NCI-H2227 treated with DMSO at 0.1 percent for 48 hours (cell line): Measurements from ENCODE around the gene NAPEPLD.
"Not testable (repeated sequence)": the region's sequence is repeated elsewhere in the genome, so short reads cannot be mapped to it uniquely, and the experiment has no call there.

Experiments
- DNase-seq: peaks from one replicate; lab custom pipeline; 2025; lab: John Stamatoyannopoulos, UW

The NAPEPLD gene

GRCh38 chr7:103148994-103149807 lies at the start of gene NAPEPLD:
TSS of gene NAPEPLD (minus strand) at chr7:103149099. CDS start at chr7:103128776, 20,323 bp downstream.
- peak; percentile 93 for DNase-seq

- not testable (repeated sequence) for DNase-seq
These were observed 49.2 kb upstream of the NAPEPLD start for GRCh38 chr7:103198079-103198478.

- DNase-seq: not testable (repeated sequence)
These were observed 46.5 kb upstream of the NAPEPLD start for GRCh38 chr7:103195364-103195763.

GRCh38 chr7:103172415-103173146 lies 23.7 kb upstream of the NAPEPLD start:
- not testable (repeated sequence) for DNase-seq

- DNase-seq: not testable (repeated sequence)
These were observed 23.0 kb upstream of the NAPEPLD start for GRCh38 chr7:103171695-103172414.

GRCh38 chr7:103166921-103167544 lies 18.1 kb upstream of the NAPEPLD start:
- not testable (repeated sequence) for DNase-seq

GRCh38 chr7:103163087-103163825 lies 14.4 kb upstream of the NAPEPLD start:
- DNase-seq: not testable (repeated sequence)

GRCh38 chr7:103162641-103163040 lies 13.7 kb upstream of the NAPEPLD start:
- DNase-seq: not testable (repeated sequence)

- DNase-seq: not testable (repeated sequence)
These were observed 13.2 kb upstream of the NAPEPLD start for GRCh38 chr7:103161998-103162616.

- DNase-seq: not testable (repeated sequence)
These were observed 10.2 kb upstream of the NAPEPLD start for GRCh38 chr7:103159072-103159471.

- not testable (repeated sequence) for DNase-seq
These were observed 6.6 kb upstream of the NAPEPLD start for GRCh38 chr7:103155331-103156024.

GRCh38 chr7:103154042-103154441 lies 5.1 kb upstream of the NAPEPLD start:
- no peak for DNase-seq

GRCh38 chr7:103152744-103153617 lies 4.1 kb upstream of the NAPEPLD start:
- not testable (repeated sequence) for DNase-seq

- peak; percentile 14 for DNase-seq
These were observed 3.2 kb upstream of the NAPEPLD start for GRCh38 chr7:103151993-103152676.

- DNase-seq: no peak
These were observed 1.3 kb upstream of the NAPEPLD start for GRCh38 chr7:103150192-103150591.

GRCh38 chr7:103149808-103150180 lies 895 bp upstream of the NAPEPLD start:
- DNase-seq: no peak

GRCh38 chr7:103148131-103148993 lies 537 bp downstream of the NAPEPLD start:
- DNase-seq: no peak
